H9 (cell line): ENCODE data around the gene FANK1. TPM values are rescaled to one million over a fixed set of nuclear protein-coding genes. Genes with fewer than 3 reads are reported as not detected.

Experiments
- DNase-seq: peaks from one replicate; pipeline ENCODE4 v3.0.0-alpha.2; 2017
- H2AFZ ChIP-seq: one replicate; pipeline ENCODE4 v1.6.1; 2013; ENCODE audit warnings: mild to moderate bottlenecking, low read length, control low read depth, moderate library complexity
- H2AK5ac ChIP-seq: 2 replicates; pipeline ENCODE4 v1.6.1; 2013; ENCODE audit warnings: low read length, control low read depth, mixed read lengths; ENCODE audit not compliant: insufficient read length
- H2BK120ac ChIP-seq: one replicate; pipeline ENCODE4 v1.6.1; 2013; ENCODE audit warnings: low read depth, mild to moderate bottlenecking, low read length, control low read depth, inconsistent platforms; ENCODE audit not compliant: poor library complexity, severe bottlenecking
- H2BK12ac ChIP-seq: 2 replicates; pipeline ENCODE4 v1.6.1; 2013; ENCODE audit warnings: low read length, control low read depth, mixed read lengths, low read depth; ENCODE audit not compliant: insufficient read length
- H2BK15ac ChIP-seq: 2 replicates; pipeline ENCODE4 v1.6.1; 2013; ENCODE audit warnings: low read depth, low read length, control low read depth
- H2BK20ac ChIP-seq: one replicate; pipeline ENCODE4 v1.6.1; 2013; ENCODE audit warnings: low read depth, mild to moderate bottlenecking, low read length, control low read depth, inconsistent platforms; ENCODE audit not compliant: poor library complexity, severe bottlenecking
- H2BK5ac ChIP-seq: 2 replicates; pipeline ENCODE4 v1.6.1; 2013; ENCODE audit warnings: low read length, control low read depth, mixed read lengths; ENCODE audit not compliant: insufficient read length
- H3K14ac ChIP-seq: 2 replicates; pipeline ENCODE4 v1.6.1; 2013; ENCODE audit warnings: low read length, control low read depth; ENCODE audit not compliant: insufficient read depth
- H3K18ac ChIP-seq: 2 replicates; pipeline ENCODE4 v1.6.1; 2013; ENCODE audit warnings: low read depth, mild to moderate bottlenecking, mixed read lengths, low read length, control low read depth; ENCODE audit not compliant: insufficient read length
- H3K23ac ChIP-seq: 2 replicates; pipeline ENCODE4 v1.6.1; 2013; ENCODE audit warnings: low read length, control low read depth, mixed read lengths, low read depth; ENCODE audit not compliant: insufficient read length
- H3K23me2 ChIP-seq: 2 replicates; pipeline ENCODE4 v1.6.1; 2013; ENCODE audit warnings: low read depth, mild to moderate bottlenecking, mixed read lengths, low read length, control low read depth; ENCODE audit not compliant: insufficient read length, poor library complexity, severe bottlenecking
- H3K27ac ChIP-seq: 2 replicates; pipeline ENCODE4 v1.5.1; 2013; ENCODE audit warnings: low read length, control low read depth, mixed read lengths, low read depth; ENCODE audit not compliant: insufficient read length
- H3K27me3 ChIP-seq: 2 replicates; pipeline ENCODE4 v1.6.1; 2013; ENCODE audit warnings: low read length, control low read depth, inconsistent platforms; ENCODE audit not compliant: insufficient read depth
- H3K4ac ChIP-seq: 2 replicates; pipeline ENCODE4 v1.6.1; 2013; ENCODE audit warnings: low read depth, mild to moderate bottlenecking, control low read depth, inconsistent platforms, low read length, moderate library complexity
- H3K4me1 ChIP-seq: 2 replicates; pipeline ENCODE4 v1.6.1; 2013; ENCODE audit warnings: low read length, control low read depth, inconsistent platforms; ENCODE audit not compliant: insufficient read depth
- H3K4me2 ChIP-seq: 2 replicates; pipeline ENCODE4 v1.6.1; 2013; ENCODE audit warnings: low read length, control low read depth, mixed read lengths; ENCODE audit not compliant: insufficient read length, insufficient read depth
- H3K56ac ChIP-seq: 2 replicates; pipeline ENCODE4 v1.6.1; 2013; ENCODE audit warnings: low read depth, mild to moderate bottlenecking, mixed read lengths, low read length, control low read depth; ENCODE audit not compliant: insufficient read length
- H3K79me1 ChIP-seq: 2 replicates; pipeline ENCODE4 v1.6.1; 2013; ENCODE audit warnings: low read depth, mild to moderate bottlenecking, moderate library complexity, low read length, control low read depth, inconsistent platforms; ENCODE audit not compliant: insufficient read depth, poor library complexity, severe bottlenecking
- H3K79me2 ChIP-seq: 2 replicates; pipeline ENCODE4 v1.6.1; 2013; ENCODE audit warnings: low read length, control low read depth, inconsistent platforms; ENCODE audit not compliant: insufficient read depth
- H3K9ac ChIP-seq: 2 replicates; pipeline ENCODE4 v1.6.1; 2013; ENCODE audit warnings: low read length, control low read depth, mixed read lengths; ENCODE audit not compliant: insufficient read length; ENCODE audit errors: extremely low read depth
- H3K9me3 ChIP-seq: one replicate; pipeline ENCODE4 v1.6.1; 2013; ENCODE audit warnings: low read depth, low read length, inconsistent platforms; ENCODE audit not compliant: control insufficient read depth
- H3T11ph ChIP-seq: one replicate; pipeline ENCODE4 v1.6.1; 2013; ENCODE audit warnings: mild to moderate bottlenecking, low read length, control low read depth, inconsistent platforms
- H4K20me1 ChIP-seq: one replicate; pipeline ENCODE4 v1.6.1; 2013; ENCODE audit not compliant: control insufficient read depth, insufficient read length, insufficient read depth
- H4K5ac ChIP-seq: 2 replicates; pipeline ENCODE4 v1.6.1; 2013; ENCODE audit warnings: low read depth, mild to moderate bottlenecking, mixed read lengths, low read length, control low read depth; ENCODE audit not compliant: insufficient read length
- H4K8ac ChIP-seq: replicated peaks from 2 replicates; pipeline ENCODE4 v1.6.1; 2013; ENCODE audit warnings: low read length, control low read depth, mixed read lengths, low read depth; ENCODE audit not compliant: insufficient read length
- H4K91ac ChIP-seq: 2 replicates; pipeline ENCODE4 v1.6.1; 2013; ENCODE audit warnings: low read depth, mild to moderate bottlenecking, moderate library complexity, mixed read lengths, low read length, control low read depth; ENCODE audit not compliant: insufficient read length
- H3K27ac Mint-ChIP-seq, 3 experiments: 2 replicates in 2 of 3; 3 replicates in 1 of 3; pipeline ENCODE4 v1.8.0; 2020 to 2021; ENCODE audit warnings: mixed read lengths in 3 of 3, mild to moderate bottlenecking in 1 of 3, moderate library complexity in 1 of 3
- H3K27me3 Mint-ChIP-seq: 2 replicates; pipeline ENCODE4 v1.8.0; 2021; ENCODE audit warnings: low read depth, mild to moderate bottlenecking, moderate library complexity, mixed read lengths
- H3K36me3 Mint-ChIP-seq, 3 experiments: 2 replicates in 2 of 3; 3 replicates in 1 of 3; pipeline ENCODE4 v1.8.0; 2020 to 2021; ENCODE audit warnings: low read depth in 3 of 3, mixed read lengths in 3 of 3; ENCODE audit not compliant: insufficient read depth in 1 of 3
- H3K4me1 Mint-ChIP-seq, 2 experiments: 2 replicates each; pipeline ENCODE4 v1.8.0; 2020; ENCODE audit warnings: mixed read lengths in 2 of 2
- H3K4me3 Mint-ChIP-seq, 2 experiments: 2 replicates in 1 of 2; 3 replicates in 1 of 2; pipeline ENCODE4 v1.8.0; 2020 to 2021; ENCODE audit warnings: mild to moderate bottlenecking in 2 of 2, mixed read lengths in 2 of 2, moderate library complexity in 1 of 2
- H3K9me3 Mint-ChIP-seq, 2 experiments: 2 replicates in 1 of 2; 3 replicates in 1 of 2; pipeline ENCODE4 v1.8.0; 2020; ENCODE audit warnings: mild to moderate bottlenecking in 2 of 2, mixed read lengths in 2 of 2, moderate library complexity in 1 of 2
- WGBS: extraction: QIAGEN DNeasy Blood & Tissue Kit; methylation state at CpG from one replicate; pipeline ENCODE4 v1.1.7; 2013; ENCODE audit warnings: missing lambda C conversion rate, low lambda C conversion rate, mixed read lengths; ENCODE audit not compliant: insufficient read length; ENCODE audit errors: extremely low coverage; 5-methylcytosine and 5-hydroxymethylcytosine counted together
- total RNA-seq: library from RNA; stranded (reverse); gene quantifications from 2 replicates; pipeline ENCODE4 v1.2.1, GENCODE V29; 2021
- TF ChIP-seq, protein P1 (sequence below): fragments of 200-600 bp; sonication (generic); conservative IDR thresholded peaks from 3 replicates; pipeline ENCODE4 v1.8.0; 2021; ENCODE audit warnings: antibody characterized with exemption, mild to moderate bottlenecking

The FANK1 gene
- total RNA-seq, 1 experiment from 2014 or later: 0.68 TPM

DNA sequence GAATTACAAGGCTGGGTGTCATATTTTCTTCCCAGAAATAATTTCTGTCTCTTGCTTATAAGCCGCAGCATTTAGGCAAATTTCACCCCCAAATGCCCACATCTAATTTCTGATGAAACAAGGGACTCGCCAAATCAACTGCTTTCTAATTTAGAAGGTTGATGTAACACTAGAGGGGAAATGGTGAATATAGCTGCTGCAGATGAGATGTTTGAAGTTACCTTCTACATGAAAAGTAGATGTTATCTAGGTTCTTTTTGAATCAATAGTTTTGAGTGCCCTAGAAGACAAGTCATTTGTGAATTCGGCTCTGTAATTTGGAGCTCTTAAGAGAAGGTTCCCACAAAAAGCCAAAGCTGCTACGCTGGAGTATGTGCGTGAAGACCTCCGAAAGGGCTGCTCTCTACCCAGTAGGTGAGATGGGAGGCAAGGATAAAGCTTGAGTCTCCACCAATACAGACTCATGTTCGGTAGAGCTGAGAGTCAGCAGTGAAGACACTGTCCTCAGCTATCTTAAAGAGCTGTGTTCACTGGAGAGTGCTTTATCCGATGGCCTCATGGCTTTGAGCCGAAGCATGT lies 99.5 kb downstream of the FANK1 start:
- no peak overlapping the region for H2BK20ac ChIP-seq
- no peaks in the 10 kb centered on the region for H3K9me3 ChIP-seq
- H2BK5ac ChIP-seq: no peak overlapping the region
- DNase-seq: no peak
- no peak overlapping the region for H4K91ac ChIP-seq
- H2AK5ac ChIP-seq: no peak overlapping the region
- H3K9ac ChIP-seq: no peak overlapping the region
- H3K27ac ChIP-seq: no peak overlapping the region
- H3K79me1 ChIP-seq: no peaks in the 10 kb centered on the region
- no peaks in the 10 kb centered on the region for H3K4me1 ChIP-seq
- no peak overlapping the region for H3K56ac ChIP-seq
- no peak overlapping the region for H3K14ac ChIP-seq
- H4K5ac ChIP-seq: no peak overlapping the region
- H3K79me2 ChIP-seq: no peaks in the 10 kb centered on the region
- H3K4ac ChIP-seq: no peak overlapping the region
- Mint-ChIP-seq H3K4me1 (peaks cover 2 to 8% of the 10 kb centered on the region in 2 experiments; a peak in 3 of 4 replicates), H3K9me3 (peaks cover 4% of the 10 kb centered on the region in 2 experiments; a peak in 2 of 5 replicates), H3K27ac (no peak overlapping the region), H3K36me3 (peaks cover 0 to 4% (median 3%) of the 10 kb centered on the region in 3 experiments; a peak in 3 of 7 replicates), H3K4me3 (no peak overlapping the region), H3K27me3 (no peaks in the 10 kb centered on the region)
- no peak overlapping the region for H2BK15ac ChIP-seq
- no peak overlapping the region for H4K8ac ChIP-seq
- H3T11ph ChIP-seq: no peak overlapping the region
- H3K23me2 ChIP-seq: no peaks in the 10 kb centered on the region
- no peaks in the 10 kb centered on the region for H4K20me1 ChIP-seq
- no peak overlapping the region for H2AFZ ChIP-seq
- WGBS: no CpG with 5 or more reads among the region's 9 CpGs
- H3K4me2 ChIP-seq: no peak overlapping the region
- H3K18ac ChIP-seq: no peak overlapping the region
- H3K23ac ChIP-seq: no peak overlapping the region
- no peak overlapping the region for H2BK120ac ChIP-seq
- TF ChIP-seq, protein P1, sequence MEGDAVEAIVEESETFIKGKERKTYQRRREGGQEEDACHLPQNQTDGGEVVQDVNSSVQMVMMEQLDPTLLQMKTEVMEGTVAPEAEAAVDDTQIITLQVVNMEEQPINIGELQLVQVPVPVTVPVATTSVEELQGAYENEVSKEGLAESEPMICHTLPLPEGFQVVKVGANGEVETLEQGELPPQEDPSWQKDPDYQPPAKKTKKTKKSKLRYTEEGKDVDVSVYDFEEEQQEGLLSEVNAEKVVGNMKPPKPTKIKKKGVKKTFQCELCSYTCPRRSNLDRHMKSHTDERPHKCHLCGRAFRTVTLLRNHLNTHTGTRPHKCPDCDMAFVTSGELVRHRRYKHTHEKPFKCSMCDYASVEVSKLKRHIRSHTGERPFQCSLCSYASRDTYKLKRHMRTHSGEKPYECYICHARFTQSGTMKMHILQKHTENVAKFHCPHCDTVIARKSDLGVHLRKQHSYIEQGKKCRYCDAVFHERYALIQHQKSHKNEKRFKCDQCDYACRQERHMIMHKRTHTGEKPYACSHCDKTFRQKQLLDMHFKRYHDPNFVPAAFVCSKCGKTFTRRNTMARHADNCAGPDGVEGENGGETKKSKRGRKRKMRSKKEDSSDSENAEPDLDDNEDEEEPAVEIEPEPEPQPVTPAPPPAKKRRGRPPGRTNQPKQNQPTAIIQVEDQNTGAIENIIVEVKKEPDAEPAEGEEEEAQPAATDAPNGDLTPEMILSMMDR: no peak
- no peaks in the 10 kb centered on the region for H3K27me3 ChIP-seq
- no peak overlapping the region for H2BK12ac ChIP-seq
